Left colon (tissue), 2 donors: ENCODE measurements around the gene YTHDF1. TPM values are rescaled to one million over a fixed set of nuclear protein-coding genes. Genes with fewer than 3 reads are reported as not detected.

Experiments
- ATAC-seq: fragments of 200-7000 bp; cut with Tn5 transposase; one replicate; pipeline ENCODE4 v1.9.1; 2020; ENCODE audit warnings: mild to moderate bottlenecking, moderate library complexity
- DNase-seq, 2 donors: peaks; one replicate each; pipeline ENCODE4 v3.0.0-alpha.2; 2020
- intact Hi-C, 2 donors: fragments of 100-400 bp; cut with DNase I in 1 of 2; cut with micrococcal nuclease in 1 of 2; formaldehyde crosslinking; loops; one replicate each; pipeline versions ENCODE4 v1.11.2 to v1.14.0; 2022; cut with DNase I, micrococcal nuclease
- microRNA-seq, 2 donors: library from miRNA; unstranded; fragments of <30 nt; microRNA quantifications; one replicate each; pipeline versions ENCODE4 v1.1.0 to v1.2.0, GENCODE V29; 2020
- total RNA-seq, 2 donors: library from RNA; stranded (reverse); fragmentation: NEBNext Ultra II Directional; extraction: Animal tissue kit (Norgen Biotek cat#: 25700); gene quantifications; one replicate each; pipeline ENCODE4 v1.2.1, GENCODE V29; 2021
- donor health status: DM: no; HTN: no; CAD: no.
- donor health status: DM: yes; HTN: yes; CAD: no.

The YTHDF1 gene
- total RNA-seq, 2 donors from 2014 or later, result 32.8 to 37.8 TPM

DNA sequence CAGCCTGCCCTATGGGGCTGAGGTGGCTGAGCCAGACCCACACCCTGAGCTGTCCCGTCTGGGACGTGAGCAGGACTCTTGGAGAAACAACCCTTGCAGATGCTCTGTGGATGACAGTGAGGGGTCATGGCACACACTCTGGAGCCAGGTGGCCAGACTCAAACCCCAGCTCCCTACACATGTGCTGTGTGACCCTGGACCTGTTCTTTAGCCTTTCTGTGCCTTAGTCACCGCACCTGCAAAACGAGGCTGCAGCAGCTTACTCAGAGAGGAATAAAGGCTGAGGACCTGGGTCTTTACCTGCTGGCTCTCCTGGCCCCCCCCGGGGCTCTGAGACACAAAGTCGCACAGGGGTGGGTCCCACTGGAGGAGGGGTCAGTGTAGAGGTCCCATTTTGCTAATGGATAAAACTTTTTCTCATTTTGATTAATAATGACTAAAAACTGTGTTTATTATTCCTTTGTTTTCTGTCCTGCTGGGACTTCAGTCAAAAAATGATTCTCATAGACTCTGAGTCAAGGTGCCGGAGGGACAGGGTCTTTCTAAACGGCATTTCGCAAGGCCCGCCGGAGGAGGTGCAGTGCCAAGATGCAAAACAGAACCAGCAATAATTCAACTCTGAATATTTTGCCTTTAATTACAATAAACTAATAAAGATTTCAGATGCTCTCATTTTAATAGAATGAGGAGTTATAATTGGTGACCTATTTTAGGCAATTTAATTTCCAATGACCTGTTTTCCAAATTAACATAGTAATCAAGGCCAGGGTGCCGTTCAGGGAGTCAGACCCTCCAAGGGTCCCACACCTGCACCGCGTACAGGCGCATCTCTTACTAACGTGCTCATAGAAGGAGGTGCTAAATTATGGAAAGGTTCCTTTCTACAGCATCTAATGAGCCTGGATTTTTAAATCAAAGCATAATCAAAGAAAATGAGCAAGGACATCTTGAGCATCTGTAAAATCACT is 62.4 kb downstream of the YTHDF1 start:
- DNase-seq, result no peak
- intact Hi-C loops, result no loop called here
- no peak for ATAC-seq

DNA sequence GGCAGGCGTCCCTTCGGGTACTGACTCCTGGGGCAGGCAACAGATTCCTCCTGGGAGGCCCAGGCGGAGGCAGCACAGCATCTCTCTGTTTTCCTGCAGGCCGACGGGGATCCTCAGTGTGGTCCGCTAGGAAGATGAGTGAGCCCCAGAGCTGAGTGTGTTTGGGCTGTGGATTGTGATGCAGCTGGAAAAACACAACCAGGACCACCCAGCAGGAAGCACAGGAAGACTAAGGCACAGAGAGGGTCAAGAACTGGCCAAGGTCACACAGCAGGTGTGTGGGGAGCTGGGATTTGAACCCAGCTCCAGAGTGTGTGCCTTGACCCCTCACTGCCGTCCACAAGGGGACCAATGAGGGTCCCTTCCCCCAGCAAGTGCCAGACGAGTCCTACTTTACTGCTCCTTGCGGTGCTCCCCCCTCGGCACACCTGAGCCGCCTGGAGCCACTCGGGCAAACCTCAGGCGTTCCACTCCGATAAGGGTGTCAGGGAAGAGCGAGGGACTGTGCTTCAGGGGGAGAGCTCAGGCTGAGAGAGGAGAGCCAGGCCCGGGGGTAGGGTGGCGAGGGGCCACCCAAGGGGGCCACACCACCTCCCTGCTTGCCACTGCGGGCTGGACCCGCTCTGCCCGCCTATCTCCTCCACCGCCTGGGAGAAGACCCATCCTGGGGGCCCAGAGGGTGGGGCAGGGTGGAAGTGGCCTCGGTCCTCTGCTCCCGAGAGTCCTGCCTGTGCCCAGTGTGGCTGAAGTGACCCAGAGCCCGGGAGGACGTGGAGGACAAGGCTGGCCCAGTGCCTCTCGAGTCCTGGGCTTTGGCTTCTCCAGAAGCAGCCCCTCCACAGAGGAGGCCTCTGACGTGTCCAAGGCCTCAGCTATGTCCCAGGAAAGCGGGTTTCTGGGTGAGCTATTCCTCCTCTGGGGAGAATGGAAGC is 63.3 kb downstream of the YTHDF1 start:
- ATAC-seq, result no peak
- intact Hi-C loops, result no loop called here
- no peak for DNase-seq

GRCh38 chr20:63151554-63152321 is 64.2 kb downstream of the YTHDF1 start:
- DNase-seq (no peak), ATAC-seq (no peak)
- intact Hi-C loops, result no loop called here

- DNase-seq, result no peak
- ATAC-seq, result no peak
- intact Hi-C loops, result no loop called here
Measured at GRCh38 chr20:63150911-63151531, 64.9 kb downstream of the YTHDF1 start.

GRCh38 chr20:63150391-63150898 is 65.5 kb downstream of the YTHDF1 start:
- ATAC-seq, result no peak
- DNase-seq, result no peak
- intact Hi-C loops, result no loop called here

GRCh38 chr20:63149531-63150192 is 66.3 kb downstream of the YTHDF1 start:
- no peak for DNase-seq
- intact Hi-C loops, result no loop called here
- no peak for ATAC-seq

GRCh38 chr20:63148696-63149095 is 67.2 kb downstream of the YTHDF1 start:
- intact Hi-C loops, result no loop called here
- ATAC-seq, result no peak
- DNase-seq, result no peak

- ATAC-seq (no peak), DNase-seq (no peak)
- intact Hi-C loops, result no loop called here
Measured at GRCh38 chr20:63147532-63147931, 68.4 kb downstream of the YTHDF1 start.

Small RNA genes within 50 kb of the gene (microRNA-seq; reads per million reads assigned to microRNA genes)
- gene MIR124-3 (0 reads per million in 2 donors), gene MIR3196 (0 reads per million in 2 donors)

Other genes starting within 250 kb of the YTHDF1 start
- not detected for gene BHLHE23, start 209.2 kb downstream of the YTHDF1 start, total RNA-seq
- under 1 TPM in 1 of 2 donors, not detected in 1; 0.25 TPM for gene BIRC7, start 19.8 kb upstream of the YTHDF1 start, total RNA-seq
- gene NKAIN4, start 38.3 kb upstream of the YTHDF1 start, total RNA-seq, result under 1 TPM in 1 of 2 donors, not detected in 1; 0.27 TPM
- 10 to 100 TPM; 67.4 to 95.2 TPM for gene ARFGAP1, start 56.7 kb upstream of the YTHDF1 start, total RNA-seq
- gene COL20A1, start 77.1 kb upstream of the YTHDF1 start, total RNA-seq, result not detected
- not detected for gene CHRNA4, start 145.2 kb upstream of the YTHDF1 start, total RNA-seq